ENCODE data around the gene TNFAIP8L1. TPM values are rescaled to one million over a fixed set of nuclear protein-coding genes. Genes with fewer than 3 reads are reported as not detected.

The TNFAIP8L1 gene
- total RNA-seq, 1 donor from 2014 or later: 3.0 TPM

- H3K4me1 ChIP-seq (ENCODE audit: insufficient read depth, low read length): no peaks in the 10 kb centered on the region
- FAIRE-seq: no peak
- H3K36me3 ChIP-seq (ENCODE audit: insufficient read depth, low read length): no peaks in the 10 kb centered on the region
- no peak overlapping the region for H3K4me3 ChIP-seq (ENCODE audit: insufficient read depth, low read depth, low read length)
- H3K9me3 ChIP-seq (ENCODE audit: insufficient read depth, low read depth, low read length): no peaks in the 10 kb centered on the region
- H3K9ac ChIP-seq (ENCODE audit: low read length): no peak overlapping the region
- TF ChIP-seq CTCF (IDR thresholded peaks at IDR 0.05; ENCODE audit: insufficient read depth, low read depth, low read length): no peak
- no peak for TF ChIP-seq EZH2 (IDR thresholded peaks at IDR 0.05; ENCODE audit: insufficient read depth, low read length)
- peak overlapping the region; percentile 15 for H3K4me2 ChIP-seq (ENCODE audit: low read length)
- Mint-ChIP-seq H3K9me3 (ENCODE audit: unreplicated experiment) (no peaks in the 10 kb centered on the region), H3K27me3 (ENCODE audit: low read depth, unreplicated experiment) (peaks cover 13% of the 10 kb centered on the region), H3K27ac (ENCODE audit: unreplicated experiment) (no peak overlapping the region), H3K4me1 (ENCODE audit: low read depth, unreplicated experiment) (no peaks in the 10 kb centered on the region), H3K36me3 (ENCODE audit: low read depth, unreplicated experiment) (no peaks in the 10 kb centered on the region), H3K4me3 (ENCODE audit: unreplicated experiment) (no peak overlapping the region)
- H4K20me1 ChIP-seq (ENCODE audit: insufficient read depth, low read length): no peaks in the 10 kb centered on the region
- peak overlapping the region; percentile 24 for H2AFZ ChIP-seq (ENCODE audit: low read depth, low read length)
- DNase-seq (ENCODE audit: low read depth): no peak
- no peaks in the 10 kb centered on the region for H3K79me2 ChIP-seq (ENCODE audit: insufficient read depth, low read length)
- H3K27ac ChIP-seq (ENCODE audit: low read depth, low read length): no peak overlapping the region
- peaks cover 7% of the 10 kb centered on the region for H3K27me3 ChIP-seq (ENCODE audit: insufficient read depth, low read length)
Measured at GRCh38 chr19:4609878-4610511, 29.3 kb upstream of the TNFAIP8L1 start.

GRCh38 chr19:4613254-4613751 lies 26.0 kb upstream of the TNFAIP8L1 start:
- H3K4me2 ChIP-seq (ENCODE audit: low read length): no peak overlapping the region
- H3K4me3 ChIP-seq (ENCODE audit: insufficient read depth, low read depth, low read length): no peak overlapping the region
- H3K9ac ChIP-seq (ENCODE audit: low read length): no peak overlapping the region
- Mint-ChIP-seq H3K4me1 (ENCODE audit: low read depth, unreplicated experiment) (no peaks in the 10 kb centered on the region), H3K36me3 (ENCODE audit: low read depth, unreplicated experiment) (no peaks in the 10 kb centered on the region), H3K4me3 (ENCODE audit: unreplicated experiment) (no peak overlapping the region), H3K9me3 (ENCODE audit: unreplicated experiment) (no peaks in the 10 kb centered on the region), H3K27ac (ENCODE audit: unreplicated experiment) (no peak overlapping the region), H3K27me3 (ENCODE audit: low read depth, unreplicated experiment) (peaks cover 21% of the 10 kb centered on the region)
- FAIRE-seq (no peak), DNase-seq (ENCODE audit: low read depth) (no peak)
- H2AFZ ChIP-seq (ENCODE audit: low read depth, low read length): no peak overlapping the region
- no peak for TF ChIP-seq EZH2 (IDR thresholded peaks at IDR 0.05; ENCODE audit: insufficient read depth, low read length)
- no peak for TF ChIP-seq CTCF (IDR thresholded peaks at IDR 0.05; ENCODE audit: insufficient read depth, low read depth, low read length)
- H3K27ac ChIP-seq (ENCODE audit: low read depth, low read length): no peak overlapping the region
- H3K4me1 ChIP-seq (ENCODE audit: insufficient read depth, low read length): no peaks in the 10 kb centered on the region
- no peaks in the 10 kb centered on the region for H3K36me3 ChIP-seq (ENCODE audit: insufficient read depth, low read length)
- H3K79me2 ChIP-seq (ENCODE audit: insufficient read depth, low read length): no peaks in the 10 kb centered on the region
- peaks cover 15% of the 10 kb centered on the region for H3K27me3 ChIP-seq (ENCODE audit: insufficient read depth, low read length)
- H4K20me1 ChIP-seq (ENCODE audit: insufficient read depth, low read length): no peaks in the 10 kb centered on the region
- no peaks in the 10 kb centered on the region for H3K9me3 ChIP-seq (ENCODE audit: insufficient read depth, low read depth, low read length)

- peaks cover 22% of the 10 kb centered on the region for H3K27me3 Mint-ChIP-seq (ENCODE audit: low read depth, unreplicated experiment)
- H3K27ac Mint-ChIP-seq (ENCODE audit: unreplicated experiment): no peak overlapping the region
- H3K4me3 ChIP-seq (ENCODE audit: insufficient read depth, low read depth, low read length): no peak overlapping the region
- H2AFZ ChIP-seq (ENCODE audit: low read depth, low read length): no peak overlapping the region
- TF ChIP-seq EZH2 (IDR thresholded peaks at IDR 0.05; ENCODE audit: insufficient read depth, low read length) (no peak), CTCF (IDR thresholded peaks at IDR 0.05; ENCODE audit: insufficient read depth, low read depth, low read length) (no peak)
- no peaks in the 10 kb centered on the region for H3K36me3 ChIP-seq (ENCODE audit: insufficient read depth, low read length)
- no peaks in the 10 kb centered on the region for H3K36me3 Mint-ChIP-seq (ENCODE audit: low read depth, unreplicated experiment)
- no peak for FAIRE-seq
- H3K27me3 ChIP-seq (ENCODE audit: insufficient read depth, low read length): peaks cover 10% of the 10 kb centered on the region
- no peaks in the 10 kb centered on the region for H3K4me1 ChIP-seq (ENCODE audit: insufficient read depth, low read length)
- H3K4me3 Mint-ChIP-seq (ENCODE audit: unreplicated experiment): no peak overlapping the region
- DNase-seq (ENCODE audit: low read depth): no peak
- H3K27ac ChIP-seq (ENCODE audit: low read depth, low read length): no peak overlapping the region
- H3K9me3 Mint-ChIP-seq (ENCODE audit: unreplicated experiment): no peaks in the 10 kb centered on the region
- H4K20me1 ChIP-seq (ENCODE audit: insufficient read depth, low read length): no peaks in the 10 kb centered on the region
- no peaks in the 10 kb centered on the region for H3K4me1 Mint-ChIP-seq (ENCODE audit: low read depth, unreplicated experiment)
- no peak overlapping the region for H3K4me2 ChIP-seq (ENCODE audit: low read length)
- H3K9ac ChIP-seq (ENCODE audit: low read length): no peak overlapping the region
- H3K79me2 ChIP-seq (ENCODE audit: insufficient read depth, low read length): no peaks in the 10 kb centered on the region
- no peaks in the 10 kb centered on the region for H3K9me3 ChIP-seq (ENCODE audit: insufficient read depth, low read depth, low read length)
Measured at GRCh38 chr19:4618019-4618418, 21.3 kb upstream of the TNFAIP8L1 start.

All from astrocyte (in vitro differentiated cells and primary cell).